ENCODE data around the gene ARL6IP5. TPM values are rescaled to one million over a fixed set of nuclear protein-coding genes. Genes with fewer than 3 reads are reported as not detected.

ARL6IP5 gene
- total RNA-seq, 1 donor = 89.4 TPM

DNA sequence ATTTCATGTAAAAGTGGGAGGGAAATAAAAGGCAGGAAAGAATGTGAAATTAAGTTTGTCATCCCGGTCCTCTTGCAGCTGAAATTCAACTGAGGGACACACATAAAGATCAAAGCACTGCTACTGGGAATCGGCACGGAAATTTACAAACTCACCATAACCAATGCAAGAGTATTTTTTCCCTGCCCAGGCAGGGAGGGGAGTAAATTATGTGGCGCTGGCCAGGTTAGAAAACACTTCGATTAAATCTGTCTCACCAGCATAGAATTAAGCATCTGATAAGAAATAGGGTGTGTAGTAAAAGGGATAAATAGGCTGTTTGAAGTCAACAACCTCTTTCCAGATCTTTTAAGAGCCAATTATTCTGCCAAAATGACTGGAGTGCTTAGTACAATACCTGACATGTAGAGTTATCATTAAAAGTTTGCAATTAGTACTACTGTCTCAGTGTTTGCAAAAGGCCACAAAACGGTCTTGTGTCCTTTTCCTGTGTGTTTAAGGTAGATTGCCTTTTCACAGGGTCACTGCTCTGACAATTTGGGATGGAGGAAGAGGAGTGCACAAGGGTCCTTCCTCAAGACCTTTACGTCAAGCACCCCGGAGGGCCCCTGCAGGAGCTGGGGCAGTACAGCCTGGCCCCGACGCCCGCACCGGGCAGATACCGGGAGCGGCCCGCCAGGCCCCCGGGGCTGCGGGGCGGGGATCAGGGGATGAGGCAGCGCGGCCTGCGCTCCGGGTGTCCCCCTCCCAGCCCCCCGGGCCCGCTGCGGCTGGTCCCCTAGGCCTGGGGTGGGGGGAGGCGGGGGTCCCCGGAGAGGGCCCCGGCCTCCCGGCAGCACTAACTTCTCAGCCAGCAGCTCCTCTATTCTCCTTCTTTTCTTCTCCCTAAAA, 5.2 kb upstream of the ARL6IP5 start:
- peak overlapping the region; percentile 84 for H3K4me3 ChIP-seq (ENCODE audit: low read depth, low read length)
- TF ChIP-seq, protein P1, sequence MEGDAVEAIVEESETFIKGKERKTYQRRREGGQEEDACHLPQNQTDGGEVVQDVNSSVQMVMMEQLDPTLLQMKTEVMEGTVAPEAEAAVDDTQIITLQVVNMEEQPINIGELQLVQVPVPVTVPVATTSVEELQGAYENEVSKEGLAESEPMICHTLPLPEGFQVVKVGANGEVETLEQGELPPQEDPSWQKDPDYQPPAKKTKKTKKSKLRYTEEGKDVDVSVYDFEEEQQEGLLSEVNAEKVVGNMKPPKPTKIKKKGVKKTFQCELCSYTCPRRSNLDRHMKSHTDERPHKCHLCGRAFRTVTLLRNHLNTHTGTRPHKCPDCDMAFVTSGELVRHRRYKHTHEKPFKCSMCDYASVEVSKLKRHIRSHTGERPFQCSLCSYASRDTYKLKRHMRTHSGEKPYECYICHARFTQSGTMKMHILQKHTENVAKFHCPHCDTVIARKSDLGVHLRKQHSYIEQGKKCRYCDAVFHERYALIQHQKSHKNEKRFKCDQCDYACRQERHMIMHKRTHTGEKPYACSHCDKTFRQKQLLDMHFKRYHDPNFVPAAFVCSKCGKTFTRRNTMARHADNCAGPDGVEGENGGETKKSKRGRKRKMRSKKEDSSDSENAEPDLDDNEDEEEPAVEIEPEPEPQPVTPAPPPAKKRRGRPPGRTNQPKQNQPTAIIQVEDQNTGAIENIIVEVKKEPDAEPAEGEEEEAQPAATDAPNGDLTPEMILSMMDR (IDR thresholded peaks at IDR 0.05; ENCODE audit: insufficient read depth, low read depth, low read length) = no peak
- DNase-seq (ENCODE audit: low read depth) = peak; percentile 21

DNA sequence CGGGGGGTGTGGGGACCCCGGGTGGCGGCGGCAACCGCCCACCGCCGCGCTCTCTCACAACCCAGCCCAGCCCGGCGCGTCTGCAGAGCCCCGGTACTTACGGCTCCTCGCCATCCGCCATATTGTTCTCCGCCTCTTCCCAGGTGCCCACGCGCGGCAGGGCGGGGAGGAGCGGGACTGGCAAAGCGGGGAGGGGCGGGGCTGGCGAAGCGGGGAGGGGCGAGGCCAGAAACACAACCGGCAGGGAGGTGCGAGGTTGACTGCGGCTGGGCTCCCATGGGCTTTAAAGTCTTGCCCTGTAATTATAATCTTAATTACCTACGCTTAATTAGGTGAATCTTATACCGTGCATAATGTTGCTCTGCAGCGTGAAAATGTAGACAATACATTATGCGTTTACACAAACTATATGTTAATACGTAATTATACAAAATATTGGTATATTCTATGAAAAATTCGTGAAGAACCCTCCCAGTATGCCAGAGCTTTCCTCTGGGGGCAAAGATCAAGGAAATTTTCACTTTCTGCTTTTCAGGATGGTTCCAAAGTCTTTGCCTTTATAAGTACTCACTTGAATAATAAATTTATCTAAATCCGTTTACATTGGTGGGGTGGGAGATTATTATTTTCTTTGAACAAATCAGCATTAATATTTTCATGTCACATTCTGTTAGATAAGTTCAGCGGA, 4.4 kb upstream of the ARL6IP5 start, which contains the start of gene UBA3:
Gene UBA3, minus strand, starts transcription at position 133 of the 688 bp plus-strand sequence. Its CDS starts 12 bp downstream, at position 121.
- H3K4me3 ChIP-seq (ENCODE audit: low read depth, low read length) = peak within 1 kb of the TSS; percentile 84
- peak; percentile 86 for DNase-seq (ENCODE audit: low read depth)
- TF ChIP-seq, protein P1 (IDR thresholded peaks at IDR 0.05; ENCODE audit: insufficient read depth, low read depth, low read length) = no peak

DNA sequence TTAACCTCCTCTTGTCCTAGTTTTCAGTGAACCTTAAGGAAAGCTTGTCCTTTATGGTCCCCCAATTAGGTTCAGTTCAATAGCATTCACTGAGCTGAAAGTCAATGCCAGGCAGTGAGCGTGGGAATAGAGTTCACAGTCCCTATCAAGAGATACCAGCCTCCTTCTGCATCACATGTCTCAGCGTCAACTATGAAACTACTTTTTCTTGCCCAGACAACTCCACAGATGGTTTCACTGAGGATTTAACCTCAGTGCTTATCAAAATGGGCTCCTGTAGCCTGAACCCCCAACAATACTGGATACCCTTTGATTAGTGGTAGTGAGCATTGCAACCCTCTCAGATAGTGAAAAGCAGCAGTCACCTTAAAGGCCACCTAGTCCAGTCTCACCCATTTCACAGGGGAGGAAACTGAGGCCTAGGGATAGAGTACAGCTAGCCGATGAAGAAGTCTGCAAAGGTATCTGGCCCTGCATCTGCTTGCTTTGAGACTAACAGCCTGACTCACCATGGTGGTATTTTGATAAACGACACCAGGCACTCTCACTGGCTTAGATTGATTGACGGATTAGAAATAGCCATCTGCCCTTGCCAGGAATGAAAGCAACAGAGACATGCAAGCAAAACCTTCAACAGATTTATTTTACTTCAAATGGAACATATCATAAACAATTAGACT, 3.0 kb upstream of the ARL6IP5 start:
- TF ChIP-seq, protein P1 (IDR thresholded peaks at IDR 0.05; ENCODE audit: insufficient read depth, low read depth, low read length) = no peak
- H3K4me3 ChIP-seq (ENCODE audit: low read depth, low read length) = no peak overlapping the region
- no peak for DNase-seq (ENCODE audit: low read depth)

DNA sequence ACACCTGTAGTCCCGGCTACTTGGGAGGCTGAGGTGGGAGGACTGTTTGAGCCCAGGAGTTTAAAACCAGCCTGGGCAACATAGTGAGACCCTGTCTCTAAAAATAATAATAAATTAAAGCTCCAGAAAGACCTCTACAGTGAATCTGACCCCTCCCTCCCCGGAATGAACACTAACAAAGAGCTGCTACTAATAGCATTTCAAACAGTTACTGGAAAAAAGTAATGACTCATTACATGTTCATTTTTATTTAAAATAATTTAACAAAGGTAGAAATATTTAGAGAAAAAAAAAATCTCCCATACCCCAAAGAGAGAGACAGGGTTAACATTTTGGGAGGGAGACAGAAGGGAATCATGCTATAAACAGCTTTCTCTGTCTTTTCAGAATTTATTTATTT, 2.4 kb upstream of the ARL6IP5 start:
- TF ChIP-seq, protein P1 (IDR thresholded peaks at IDR 0.05; ENCODE audit: insufficient read depth, low read depth, low read length) = no peak
- DNase-seq (ENCODE audit: low read depth) = no peak

DNA sequence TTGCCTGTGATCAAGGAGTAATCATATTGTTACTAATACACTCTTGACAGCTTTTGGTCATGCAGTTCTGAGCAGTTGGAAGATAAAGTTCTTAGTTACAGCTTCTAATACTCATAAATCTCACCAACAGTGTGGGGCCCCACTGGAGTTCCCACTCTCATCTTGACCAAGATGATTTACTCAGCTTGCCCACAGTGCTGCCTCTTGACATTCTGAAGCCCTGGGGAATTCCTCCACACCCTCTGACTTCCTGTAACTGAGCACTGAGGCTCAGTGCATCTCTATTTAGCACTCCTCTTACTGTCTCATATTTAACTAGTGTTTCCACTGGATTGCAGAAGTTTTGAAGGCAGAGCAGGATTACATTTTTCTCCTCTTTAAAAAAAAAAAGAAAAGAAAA, 1.9 kb upstream of the ARL6IP5 start:
- peak; percentile 85 for DNase-seq (ENCODE audit: low read depth)
- no peak overlapping the region for H3K4me3 ChIP-seq (ENCODE audit: low read depth, low read length)
- TF ChIP-seq, protein P1 (IDR thresholded peaks at IDR 0.05; ENCODE audit: insufficient read depth, low read depth, low read length) = no peak

More for the DNA sequence above, 2.4 kb upstream of the ARL6IP5 start:
- H3K4me3 ChIP-seq (ENCODE audit: low read depth, low read length) = no peak overlapping the region

DNA sequence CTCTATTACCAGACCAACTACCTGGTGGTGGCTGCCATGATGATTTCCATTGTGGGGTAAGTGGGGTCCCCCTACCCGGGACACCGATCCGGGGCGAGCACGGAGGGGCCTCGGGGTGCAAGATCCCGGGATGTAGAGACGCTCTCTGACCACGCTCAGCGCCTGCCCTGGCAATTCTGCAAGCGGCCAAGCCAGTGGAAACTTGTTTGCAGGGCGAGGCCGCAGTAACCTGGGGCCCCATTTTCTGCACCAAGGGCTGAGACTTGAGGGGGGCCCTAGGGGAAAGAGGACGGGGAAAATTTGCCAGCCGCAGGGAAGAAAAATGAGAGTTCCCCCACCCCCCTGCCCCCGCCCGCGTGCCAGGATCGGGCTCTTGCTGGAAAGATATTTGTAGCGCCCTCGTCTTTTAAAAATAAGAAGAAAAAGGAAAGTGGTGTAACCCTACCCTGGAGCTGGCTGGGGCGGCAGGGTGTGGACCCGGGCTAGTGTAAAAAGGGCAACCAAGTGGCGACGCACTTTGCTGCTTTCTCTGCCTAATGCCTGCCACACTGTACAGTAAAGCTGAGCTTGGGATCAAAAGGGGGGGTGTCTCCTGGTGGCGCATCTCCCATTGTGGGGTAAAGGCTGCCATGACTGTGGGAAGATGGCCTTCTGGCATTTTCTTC, 563 bp downstream of the ARL6IP5 start:
- peak overlapping the region; percentile 96 for H3K4me3 ChIP-seq (ENCODE audit: low read depth, low read length)
- TF ChIP-seq, protein P1 (IDR thresholded peaks at IDR 0.05; ENCODE audit: insufficient read depth, low read depth, low read length) = no peak
- peak; percentile 40 for DNase-seq (ENCODE audit: low read depth)

Measured in fibroblast of villous mesenchyme (primary cell).